GM03348 (cell line): Measurements from ENCODE around the gene SCNN1G.
"Not testable (repeated sequence)": the region's sequence is repeated elsewhere in the genome, so short reads cannot be mapped to it uniquely, and the experiment has no call there.

Experiments used
- DNase-seq: peaks from one replicate; pipeline ENCODE4 v3.0.0; 2012; ENCODE audit warnings: low spot score

The SCNN1G gene

DNA sequence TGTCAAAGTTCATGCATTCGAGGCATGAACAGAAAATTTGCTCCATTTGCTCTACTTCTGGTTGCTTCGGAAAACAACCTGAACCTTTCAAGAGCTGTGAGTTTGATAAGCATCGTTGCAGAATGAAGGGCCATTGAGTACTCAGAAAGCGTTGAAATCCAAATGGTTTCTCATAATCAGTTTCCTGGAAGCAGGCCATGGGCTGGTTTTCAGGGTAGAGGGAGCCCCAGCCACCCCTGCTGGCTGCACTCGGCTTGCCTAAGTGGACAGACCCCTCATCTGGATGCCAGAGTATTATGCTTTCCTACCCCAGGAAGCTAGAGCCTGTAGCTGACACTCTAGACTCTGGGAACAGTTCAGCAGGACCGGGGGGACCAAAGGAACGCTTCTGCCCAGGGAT lies 24.4 kb downstream of the SCNN1G start:
- no peak for DNase-seq

DNA sequence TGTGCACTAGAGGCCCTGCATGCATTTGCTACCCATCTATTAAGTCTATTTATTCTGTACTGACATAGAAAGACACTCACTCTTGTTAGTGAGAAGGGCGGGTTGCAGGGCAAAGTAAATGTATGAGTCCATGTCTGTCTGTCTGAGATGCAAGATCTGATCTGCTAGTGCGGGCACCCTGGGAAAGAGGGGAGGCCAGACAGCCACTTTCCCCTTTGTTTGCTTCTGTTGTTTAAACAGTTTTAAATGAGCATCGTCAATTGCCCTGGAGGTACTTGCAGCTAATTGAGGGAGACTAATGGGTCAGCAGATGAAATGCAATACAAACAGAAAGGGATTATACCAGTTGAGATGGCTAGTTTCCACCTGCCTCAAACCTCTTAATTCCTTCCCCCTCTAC lies 24.9 kb downstream of the SCNN1G start:
- no peak for DNase-seq

GRCh38 chr16:23209606-23210005 lies 27.1 kb downstream of the SCNN1G start:
- DNase-seq = no peak

DNA sequence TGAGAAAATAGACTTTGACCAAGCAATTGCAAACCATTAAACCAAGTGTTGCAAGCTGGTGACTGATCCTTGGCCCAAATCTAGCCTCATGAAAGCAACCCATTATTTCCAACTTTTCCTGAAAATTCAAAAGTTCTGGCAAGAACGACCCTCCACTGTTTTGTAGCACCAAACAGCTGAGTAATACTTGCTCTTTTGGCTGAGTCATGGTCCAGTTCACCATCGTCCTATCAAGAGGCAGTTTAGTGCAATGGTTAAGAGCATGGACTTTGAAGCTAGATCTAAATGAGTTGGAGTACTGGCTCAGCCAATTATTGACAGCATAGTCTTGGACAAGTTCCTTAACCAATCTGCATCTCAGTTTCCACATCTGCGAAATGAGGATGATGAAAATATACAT lies 31.3 kb downstream of the SCNN1G start:
- DNase-seq = no peak

DNA sequence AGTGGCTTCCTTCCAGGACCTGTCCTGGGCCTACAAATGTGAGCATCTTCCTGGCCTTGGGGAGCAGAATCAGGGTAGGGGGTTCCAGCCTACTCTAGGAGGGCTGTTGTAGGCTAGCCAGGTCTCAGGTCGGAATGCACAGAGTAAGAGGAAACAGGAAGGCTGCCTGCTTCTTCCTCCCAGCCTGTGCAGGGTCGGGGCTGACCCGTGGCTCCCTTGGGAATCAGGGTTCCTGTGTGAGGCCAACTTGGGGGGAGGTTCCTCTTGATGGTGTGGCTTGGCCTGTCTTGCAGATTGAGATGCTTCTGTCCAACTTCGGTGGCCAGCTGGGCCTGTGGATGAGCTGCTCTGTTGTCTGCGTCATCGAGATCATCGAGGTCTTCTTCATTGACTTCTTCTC lies 32.3 kb downstream of the SCNN1G start:
- DNase-seq = no peak

GRCh38 chr16:23215435-23215834 lies 32.9 kb downstream of the SCNN1G start:
- DNase-seq = no peak

GRCh38 chr16:23216658-23217246 lies 34.2 kb downstream of the SCNN1G start:
- DNase-seq = no peak

- no peak for DNase-seq
Measured at GRCh38 chr16:23217646-23218045, 35.1 kb downstream of the SCNN1G start.

DNA sequence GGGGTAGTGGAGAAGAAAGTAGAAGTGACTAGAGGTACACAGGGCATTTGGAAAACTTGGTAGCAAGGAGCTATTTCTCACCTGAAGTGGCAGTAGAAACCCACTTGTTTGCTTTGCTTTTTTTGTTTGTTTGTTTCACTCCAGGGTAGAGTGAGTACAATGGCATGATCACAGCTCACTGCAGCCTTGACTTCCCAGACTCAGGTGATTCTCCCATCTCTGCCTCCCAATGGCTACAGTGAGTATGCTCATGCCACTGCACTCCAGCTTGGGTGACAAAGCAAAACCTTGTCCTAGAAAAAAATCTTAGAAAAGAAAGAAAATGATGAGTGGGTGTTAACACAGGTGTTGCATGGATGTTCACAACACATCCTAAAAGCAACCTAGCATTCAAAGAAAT lies 40.4 kb downstream of the SCNN1G start:
- no peak for DNase-seq

DNA sequence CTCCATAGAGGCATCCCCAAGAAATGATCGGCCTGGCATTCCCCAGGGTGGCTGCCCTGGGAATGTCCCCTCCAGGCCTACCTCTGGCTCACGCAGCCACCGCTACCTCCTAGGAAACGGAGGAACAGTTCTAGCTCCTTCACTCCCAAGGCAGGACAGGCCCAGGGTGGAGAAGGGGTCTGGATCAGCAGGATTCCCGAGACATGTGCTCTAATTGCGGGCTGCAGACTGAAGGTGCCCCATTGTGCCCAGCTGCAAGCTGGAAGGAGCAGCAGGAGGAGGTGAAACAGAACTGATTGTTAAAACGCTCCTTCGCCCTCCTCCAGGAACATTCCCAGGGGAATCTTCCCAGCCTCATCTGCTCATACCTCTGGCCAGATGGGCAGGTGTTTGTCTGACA lies 40.8 kb downstream of the SCNN1G start:
- DNase-seq = no peak

- DNase-seq = no peak
Measured at GRCh38 chr16:23225109-23225508, 42.6 kb downstream of the SCNN1G start.

- no peak for DNase-seq
Measured at GRCh38 chr16:23225634-23226033, 43.1 kb downstream of the SCNN1G start.

DNA sequence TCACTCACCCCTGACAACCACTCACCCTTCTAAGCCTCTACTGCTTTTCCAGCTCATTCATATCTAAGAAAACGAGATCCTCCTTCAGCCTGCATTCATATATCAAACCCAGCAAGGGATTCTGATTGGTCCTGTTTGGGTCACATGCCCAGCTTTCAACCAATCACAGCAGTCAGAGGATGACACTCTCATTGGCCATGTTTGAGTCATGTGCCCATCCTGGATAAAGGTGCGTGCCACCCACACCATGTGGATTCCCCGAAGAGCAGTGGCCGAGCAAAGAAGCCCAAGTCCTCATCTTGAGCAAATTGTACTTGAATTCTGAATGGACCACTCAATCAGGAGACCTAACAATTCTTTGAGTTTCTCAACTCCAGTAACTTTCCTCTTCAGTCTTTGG lies 45.0 kb downstream of the SCNN1G start:
- no peak for DNase-seq

DNA sequence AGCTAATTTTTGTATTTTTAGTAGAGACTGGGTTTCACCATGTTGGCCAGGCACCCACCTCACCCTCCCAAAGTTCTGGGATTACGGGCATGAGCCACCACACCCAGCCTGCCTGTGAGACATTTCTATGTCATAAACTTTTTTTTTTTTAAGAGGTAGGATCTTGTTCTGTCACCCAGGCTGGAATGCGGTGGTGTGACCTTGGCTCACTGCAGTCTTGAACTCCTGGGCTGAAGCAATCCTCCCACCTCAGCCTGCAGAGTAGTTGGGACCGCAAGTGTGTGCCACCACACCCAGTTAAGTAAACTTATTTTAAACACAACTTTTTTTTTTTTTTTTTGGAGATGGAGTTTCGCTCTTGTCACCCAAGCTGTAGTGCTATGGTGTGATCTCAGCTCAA lies 47.2 kb downstream of the SCNN1G start:
- DNase-seq = no peak

GRCh38 chr16:23232806-23233205 lies 50.3 kb downstream of the SCNN1G start:
- no peak for DNase-seq

DNA sequence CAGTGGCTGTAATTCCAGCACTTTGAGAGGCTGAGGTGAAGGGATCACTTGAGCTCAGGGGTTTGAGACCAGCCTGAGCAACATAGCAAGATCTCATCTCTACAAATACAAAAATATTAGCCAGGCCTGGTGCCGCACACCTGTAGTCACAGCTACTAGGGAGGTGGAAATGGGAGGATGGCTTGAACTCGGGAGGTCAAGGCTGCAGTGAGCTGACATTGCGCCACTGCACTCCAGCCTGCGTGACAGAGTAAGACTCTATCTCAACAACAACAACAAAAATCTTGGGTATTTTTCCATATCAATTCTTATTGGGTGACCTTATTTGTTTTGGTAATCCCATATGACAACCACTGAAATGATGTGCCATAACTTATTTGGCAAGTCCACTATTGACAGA lies 52.6 kb downstream of the SCNN1G start:
- no peak for DNase-seq

DNA sequence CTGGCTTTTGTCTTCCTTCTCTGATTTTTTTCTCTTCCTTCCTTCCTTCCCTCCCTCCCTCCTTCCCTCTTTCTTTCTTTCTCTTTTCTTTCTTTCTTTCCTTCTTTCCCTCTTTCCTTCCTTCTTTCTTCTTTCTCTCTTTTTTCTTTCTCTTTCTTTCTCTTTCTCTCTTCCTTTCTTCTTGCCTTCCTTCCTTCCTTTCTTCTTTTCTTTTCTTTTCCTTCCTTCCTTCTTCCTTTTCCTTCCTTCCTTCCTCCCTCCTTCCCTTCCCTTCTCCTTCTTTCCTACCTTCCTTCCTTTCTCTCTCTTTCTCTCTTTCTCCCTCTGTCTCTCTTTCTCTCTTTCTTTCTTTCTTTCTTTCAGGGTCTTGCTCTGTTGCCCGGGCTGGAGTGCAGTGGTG lies 54.4 kb downstream of the SCNN1G start:
- DNase-seq = no peak

- DNase-seq = no peak
Measured at GRCh38 chr16:23240994-23241393, 58.4 kb downstream of the SCNN1G start.

GRCh38 chr16:23244122-23244521 lies 61.6 kb downstream of the SCNN1G start:
- no peak for DNase-seq

- DNase-seq = no peak
Measured at GRCh38 chr16:23245268-23245667, 62.7 kb downstream of the SCNN1G start.

- peak; percentile 14 for DNase-seq
Measured at GRCh38 chr16:23248261-23249194, 66.0 kb downstream of the SCNN1G start.

- DNase-seq = no peak
Measured at GRCh38 chr16:23249830-23250229, 67.3 kb downstream of the SCNN1G start.

DNA sequence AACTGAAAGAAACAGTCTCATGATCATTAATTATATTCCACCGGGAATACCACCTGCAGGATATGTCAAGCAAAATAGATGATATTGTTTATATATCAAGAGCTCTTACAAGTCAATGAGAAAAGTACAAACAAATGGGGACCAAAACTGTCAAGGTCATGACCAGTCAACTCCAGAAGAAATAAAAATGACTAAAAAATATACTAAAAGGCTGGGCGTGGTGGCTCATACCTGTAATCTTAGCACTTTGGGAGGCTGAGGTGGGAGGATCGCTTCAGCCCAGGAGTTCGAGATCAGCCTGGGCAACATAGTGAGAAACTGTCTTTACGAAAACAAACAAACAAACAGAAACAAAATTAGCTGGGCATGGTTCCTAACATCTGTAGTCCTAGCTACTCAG lies 69.8 kb downstream of the SCNN1G start:
- DNase-seq = no peak

DNA sequence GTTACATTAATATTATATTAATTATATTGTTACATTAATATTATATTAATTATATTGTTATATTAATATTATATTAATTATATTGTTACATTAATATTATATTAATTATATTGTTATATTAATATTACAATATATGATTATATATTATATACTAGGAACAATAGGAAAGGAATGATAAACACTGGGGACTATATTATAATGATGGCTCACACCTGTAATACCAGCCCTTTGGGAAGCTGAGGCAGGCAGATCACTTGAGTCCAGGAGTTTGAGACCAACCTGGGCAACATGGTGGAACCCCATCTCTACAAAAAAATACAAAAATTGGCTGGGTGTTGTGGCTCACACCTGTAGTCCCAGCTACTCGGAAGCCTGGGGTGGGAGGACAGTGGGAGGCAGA lies 71.1 kb downstream of the SCNN1G start:
- DNase-seq = not testable (repeated sequence)
